ENCODE measurements around the gene BMP7. TPM values are rescaled to one million over a fixed set of nuclear protein-coding genes. Genes with fewer than 3 reads are reported as not detected.

The BMP7 gene
- total RNA-seq, 2 experiments from 2014 or later, result 2.2 to 94.2 TPM

GRCh38 chr20:57221916-57222630 is 44.4 kb downstream of the BMP7 start:
- ChIA-PET POLR2A (interaction anchor here (1.7 kb wide), 1 partner anchor 14 kb away, joined by 3 read pairs; no protein-coding TSS in a partner anchor), CTCF (ENCODE audit: unreplicated experiment) (interaction anchor here (0.9 kb wide), 1 partner anchor 46 kb away, joined by 3 read pairs; no protein-coding TSS in a partner anchor)
- BruUV-seq (replicated peaks), result no TSS peak
- H2AFZ ChIP-seq (ENCODE audit: low read length), result no peak overlapping the region
- H3K79me2 ChIP-seq (ENCODE audit: insufficient read depth, low read depth, low read length), result no peaks in the 10 kb centered on the region
- no peak overlapping the region for H3K4me3 ChIP-seq (ENCODE audit: low read depth, low read length, poor library complexity, severe bottlenecking)
- H3K36me3 ChIP-seq (ENCODE audit: insufficient read depth, low read length), result peaks cover 86% of the 10 kb centered on the region
- H3K9me3 ChIP-seq (ENCODE audit: low read length), result no peaks in the 10 kb centered on the region
- H4K20me1 ChIP-seq (ENCODE audit: insufficient read depth, low read length), result no peaks in the 10 kb centered on the region
- no peak for TF ChIP-seq CTCF (conservative IDR thresholded peaks at IDR 0.05; ENCODE audit: low read length)
- TF ChIP-seq EZH2phosphoT487 (IDR thresholded peaks at IDR 0.05; ENCODE audit: borderline replicate concordance, low read depth, low read length), result no peak
- DNase-seq (ENCODE audit: low spot score), result no peak
- H3K27ac ChIP-seq (ENCODE audit: low read depth, low read length, poor library complexity, severe bottlenecking), result no peak overlapping the region
- intact Hi-C loops (cut with micrococcal nuclease; ENCODE audit: unreplicated experiment), result no loop called here
- H3K4me2 ChIP-seq (ENCODE audit: low read length), result no peak overlapping the region
- H3K9me2 ChIP-seq (ENCODE audit: insufficient read depth, low read length), result no peaks in the 10 kb centered on the region
- H3K4me1 ChIP-seq (ENCODE audit: insufficient read depth, low read length, poor library complexity, severe bottlenecking), result no peaks in the 10 kb centered on the region

- intact Hi-C loops (cut with micrococcal nuclease; ENCODE audit: unreplicated experiment), result no loop called here
- H3K9me3 ChIP-seq (ENCODE audit: low read length), result no peaks in the 10 kb centered on the region
- H2AFZ ChIP-seq (ENCODE audit: low read length), result no peak overlapping the region
- no TSS peak for BruUV-seq (replicated peaks)
- DNase-seq (ENCODE audit: low spot score), result no peak
- no peaks in the 10 kb centered on the region for H3K79me2 ChIP-seq (ENCODE audit: insufficient read depth, low read depth, low read length)
- H4K20me1 ChIP-seq (ENCODE audit: insufficient read depth, low read length), result no peaks in the 10 kb centered on the region
- no peak for TF ChIP-seq EZH2phosphoT487 (IDR thresholded peaks at IDR 0.05; ENCODE audit: borderline replicate concordance, low read depth, low read length)
- TF ChIP-seq CTCF (conservative IDR thresholded peaks at IDR 0.05; ENCODE audit: low read length), result no peak
- no peak overlapping the region for H3K4me2 ChIP-seq (ENCODE audit: low read length)
- H3K4me3 ChIP-seq (ENCODE audit: low read depth, low read length, poor library complexity, severe bottlenecking), result no peak overlapping the region
- ChIA-PET POLR2A (interaction anchor here (1.7 kb wide), 1 partner anchor 15 kb away, joined by 3 read pairs; no protein-coding TSS in a partner anchor), CTCF (ENCODE audit: unreplicated experiment) (interaction anchor here (0.9 kb wide), 1 partner anchor 112 kb away, joined by 3 read pairs; no protein-coding TSS in a partner anchor)
- H3K36me3 ChIP-seq (ENCODE audit: insufficient read depth, low read length), result peaks cover 82% of the 10 kb centered on the region
- no peaks in the 10 kb centered on the region for H3K9me2 ChIP-seq (ENCODE audit: insufficient read depth, low read length)
- H3K4me1 ChIP-seq (ENCODE audit: insufficient read depth, low read length, poor library complexity, severe bottlenecking), result no peaks in the 10 kb centered on the region
- H3K27ac ChIP-seq (ENCODE audit: low read depth, low read length, poor library complexity, severe bottlenecking), result no peak overlapping the region
Observed at GRCh38 chr20:57220337-57221145, 45.9 kb downstream of the BMP7 start.

Measured in OCI-LY7 (cell line).